ENCODE measurements around the gene MLF2. TPM values are rescaled to one million over a fixed set of nuclear protein-coding genes. Genes with fewer than 3 reads are reported as not detected.

The MLF2 gene
- total RNA-seq, 4 donors from 2014 or later = 140 to 290 (median 216) TPM

- no peak overlapping the region for H3K4me3 ChIP-seq
- H3K27me3 ChIP-seq = no peaks in the 10 kb centered on the region
- ATAC-seq = no peak
- WGBS, 2 donors (ENCODE audit: low coverage in 1 of 2) = 60% methylated on average over 1 of the region's 10 CpGs; no CpG with 5 or more reads in 1 of the 2 donors
- no peaks in the 10 kb centered on the region for H3K9me3 ChIP-seq
- no peak for TF ChIP-seq EP300 (IDR thresholded peaks at IDR 0.05)
- TF ChIP-seq POLR2A (IDR thresholded peaks at IDR 0.05) = no peak
- TF ChIP-seq CTCF (IDR thresholded peaks at IDR 0.05) = no peak
- TF ChIP-seq POLR2AphosphoS5 (IDR thresholded peaks at IDR 0.05) = no peak
- H3K36me3 ChIP-seq = no peaks in the 10 kb centered on the region
- peaks cover 0 to 14% (median 6%) of the 10 kb centered on the region in 3 donors for H3K4me1 ChIP-seq
- H3K27ac ChIP-seq = no peak overlapping the region
Measured at GRCh38 chr12:6782850-6783566, 30.1 kb upstream of the MLF2 start.

GRCh38 chr12:6782119-6782518 lies 29.2 kb upstream of the MLF2 start:
- Histone ChIP-seq H3K9me3 (no peaks in the 10 kb centered on the region), H3K27ac (no peak overlapping the region), H3K27me3 (no peaks in the 10 kb centered on the region), H3K4me1 (peaks cover 0 to 22% (median 6%) of the 10 kb centered on the region in 3 donors), H3K36me3 (no peaks in the 10 kb centered on the region), H3K4me3 (no peak overlapping the region)
- TF ChIP-seq POLR2A (IDR thresholded peaks at IDR 0.05) (no peak), POLR2AphosphoS5 (IDR thresholded peaks at IDR 0.05) (no peak), EP300 (IDR thresholded peaks at IDR 0.05) (no peak), CTCF (IDR thresholded peaks at IDR 0.05) (no peak)
- no peak for ATAC-seq
- whole genome bisulfite sequencing, 2 donors (ENCODE audit: low coverage in 1 of 2) = 22 to 78% methylated on average over 1 to 2 of the region's 6 CpGs

GRCh38 chr12:6780573-6780972 lies 27.6 kb upstream of the MLF2 start:
- WGBS, 2 donors (ENCODE audit: low coverage in 1 of 2) = 60 to 84% methylated on average over 1 to 5 of the region's 6 CpGs
- no peak for ATAC-seq
- Histone ChIP-seq H3K4me1 (peaks cover 0 to 24% (median 6%) of the 10 kb centered on the region in 3 donors), H3K27me3 (no peaks in the 10 kb centered on the region), H3K27ac (no peak overlapping the region), H3K9me3 (no peaks in the 10 kb centered on the region), H3K4me3 (no peak overlapping the region), H3K36me3 (no peaks in the 10 kb centered on the region)
- TF ChIP-seq POLR2A (IDR thresholded peaks at IDR 0.05) (no peak), POLR2AphosphoS5 (IDR thresholded peaks at IDR 0.05) (no peak), CTCF (IDR thresholded peaks at IDR 0.05) (no peak), EP300 (IDR thresholded peaks at IDR 0.05) (no peak)

- Histone ChIP-seq H3K4me1 (peaks cover 0 to 24% (median 6%) of the 10 kb centered on the region in 3 donors), H3K27me3 (no peaks in the 10 kb centered on the region), H3K4me3 (no peak overlapping the region), H3K9me3 (no peaks in the 10 kb centered on the region), H3K27ac (peak overlapping the region in 2 of 4 donors; percentile 85 to 89), H3K36me3 (peaks cover 0 to 4% of the 10 kb centered on the region in 2 donors)
- TF ChIP-seq POLR2AphosphoS5 (IDR thresholded peaks at IDR 0.05) (no peak), CTCF (IDR thresholded peaks at IDR 0.05) (no peak), POLR2A (IDR thresholded peaks at IDR 0.05) (no peak), EP300 (IDR thresholded peaks at IDR 0.05) (no peak)
- ATAC-seq = no peak
- 65 to 80% methylated on average over 4 of the region's 6 CpGs for WGBS, 2 donors (ENCODE audit: low coverage in 1 of 2)
Measured at GRCh38 chr12:6779708-6780432, 26.9 kb upstream of the MLF2 start.
